H1 (cell line): ENCODE measurements around the gene SMOC2. TPM values are rescaled to one million over a fixed set of nuclear protein-coding genes. Genes with fewer than 3 reads are reported as not detected.

Experiments
- CTCF ChIA-PET: fragments of 300-600 bp; sonication (Branson Sonifier 250); formaldehyde crosslinking; loops from one replicate; lab custom pipeline; 2021; ENCODE audit not compliant: partially characterized antibody; lab: Charles Lee
- POLR2A ChIA-PET: fragments of 300-600 bp; sonication (Branson Sonifier 250); formaldehyde crosslinking; loops from one replicate; lab custom pipeline; 2021; ENCODE audit warnings: inconsistent platforms; ENCODE audit not compliant: partially characterized antibody; lab: Charles Lee
- DNase-seq, 2 experiments: peaks; one replicate each; pipeline versions ENCODE4 v3.0.0 to v3.0.0-alpha.2; 2010 to 2022; ENCODE audit warnings: low spot score in 2 of 2, low read depth in 1 of 2, mixed read lengths in 1 of 2
- FAIRE-seq: peaks from 2 replicates; lab custom pipeline; 2011; peaks lifted over from hg19 to GRCh38; lab: Jason Lieb, UNC
- H2AFZ ChIP-seq: 2 replicates; pipeline ENCODE4 v1.8.1; 2012; ENCODE audit warnings: low read length, inconsistent platforms
- H2AK5ac ChIP-seq: 2 replicates; pipeline ENCODE4 v1.6.1; 2013; ENCODE audit warnings: low read depth, low read length
- H2BK120ac ChIP-seq: replicated peaks from 2 replicates; pipeline ENCODE3; 2013; ENCODE audit warnings: low read depth, low read length, inconsistent platforms
- H2BK12ac ChIP-seq: 2 replicates; pipeline ENCODE4 v1.6.1; 2013; ENCODE audit warnings: low read depth, low read length
- H2BK15ac ChIP-seq: 2 replicates; pipeline ENCODE4 v1.6.1; 2013; ENCODE audit warnings: low read length
- H2BK20ac ChIP-seq: 2 replicates; pipeline ENCODE4 v1.6.1; 2013; ENCODE audit warnings: low read length
- H2BK5ac ChIP-seq: 2 replicates; pipeline ENCODE4 v1.6.1; 2013; ENCODE audit warnings: low read depth, low read length
- H3K14ac ChIP-seq: 2 replicates; pipeline ENCODE4 v1.6.1; 2013; ENCODE audit warnings: inconsistent platforms; ENCODE audit not compliant: insufficient read length
- H3K18ac ChIP-seq: 2 replicates; pipeline ENCODE4 v1.6.1; 2013; ENCODE audit warnings: low read length; ENCODE audit errors: extremely low read depth
- H3K23ac ChIP-seq: 2 replicates; pipeline ENCODE4 v1.6.1; 2013; ENCODE audit warnings: inconsistent platforms; ENCODE audit not compliant: insufficient read length
- H3K23me2 ChIP-seq: 2 replicates; pipeline ENCODE4 v1.6.1; 2013; ENCODE audit warnings: low read depth, low read length
- H3K27ac ChIP-seq: 2 replicates; pipeline ENCODE4 v1.6.1; 2011; ENCODE audit warnings: low read depth, low read length, inconsistent platforms
- H3K27me3 ChIP-seq, 4 experiments: replicated peaks in 1 of 4; 1 replicate in 1 of 4; 2 replicates in 3 of 4; pipeline versions ENCODE4 v1.6.1 to v1.8.1; 2011 to 2013; ENCODE audit warnings: low read length in 3 of 4, mild to moderate bottlenecking in 3 of 4, inconsistent platforms in 2 of 4, mixed read lengths in 2 of 4, moderate library complexity in 1 of 4; ENCODE audit not compliant: control insufficient read depth in 3 of 4, insufficient read depth in 3 of 4; ENCODE audit errors: extremely low read depth in 1 of 4
- H3K36me3 ChIP-seq, 4 experiments: 2 replicates each; pipeline versions ENCODE4 v1.6.1 to v1.8.1; 2011 to 2013; ENCODE audit warnings: mild to moderate bottlenecking in 4 of 4, low read length in 3 of 4, moderate library complexity in 2 of 4, control low read depth in 1 of 4, inconsistent platforms in 1 of 4; ENCODE audit not compliant: insufficient read depth in 4 of 4, control insufficient read depth in 2 of 4
- H3K4ac ChIP-seq: replicated peaks from 2 replicates; pipeline ENCODE3; 2013; ENCODE audit warnings: low read length, low read depth, mixed read lengths, inconsistent platforms; ENCODE audit not compliant: insufficient read length
- H3K4me1 ChIP-seq, 4 experiments: replicated peaks in 1 of 4; 1 replicate in 1 of 4; 2 replicates in 3 of 4; pipeline versions ENCODE4 v1.6.1 to v1.8.1; 2011 to 2013; ENCODE audit warnings: low read length in 3 of 4, inconsistent platforms in 2 of 4, mixed read lengths in 1 of 4; ENCODE audit not compliant: insufficient read depth in 4 of 4, control insufficient read depth in 3 of 4
- H3K4me2 ChIP-seq, 2 experiments: 2 replicates each; pipeline versions ENCODE4 v1.6.1 to v1.8.1; 2011 to 2013; ENCODE audit warnings: low read depth in 2 of 2, low read length in 2 of 2, control low read depth in 1 of 2, inconsistent platforms in 1 of 2, mild to moderate bottlenecking in 1 of 2; ENCODE audit not compliant: insufficient read depth in 1 of 2
- H3K4me3 ChIP-seq, 4 experiments: fragments of 200-600, 300-600 bp in 1 of 4; sonication (generic), shearing (Covaris generic), sonication (Bioruptor Twin) in 1 of 4; 2 replicates each; pipeline versions ENCODE4 v1.5.1 to v1.8.1; 2011 to 2016; ENCODE audit warnings: low read length in 4 of 4, low read depth in 3 of 4, control low read depth in 2 of 4, inconsistent platforms in 2 of 4, mild to moderate bottlenecking in 2 of 4, mixed read lengths in 1 of 4, moderate library complexity in 1 of 4; ENCODE audit not compliant: insufficient read depth in 2 of 4; ENCODE audit errors: extremely low read depth in 1 of 4
- H3K56ac ChIP-seq: replicated peaks from 2 replicates; pipeline ENCODE3; 2013; ENCODE audit warnings: low read depth, mild to moderate bottlenecking, mixed read lengths, low read length, inconsistent platforms; ENCODE audit not compliant: insufficient read length
- H3K79me1 ChIP-seq: 2 replicates; pipeline ENCODE4 v1.6.1; 2013; ENCODE audit warnings: low read depth, low read length, control low read depth
- H3K79me2 ChIP-seq, 2 experiments: 2 replicates each; pipeline versions ENCODE4 v1.6.1 to v1.8.1; 2012 to 2013; ENCODE audit warnings: low read length in 2 of 2, mild to moderate bottlenecking in 2 of 2, inconsistent platforms in 1 of 2; ENCODE audit not compliant: insufficient read depth in 2 of 2, control insufficient read depth in 1 of 2
- H3K9ac ChIP-seq, 4 experiments: replicated peaks in 1 of 4; 1 replicate in 1 of 4; 2 replicates in 3 of 4; pipeline versions ENCODE4 v1.6.1 to v1.8.1; 2011 to 2013; ENCODE audit warnings: low read depth in 3 of 4, low read length in 3 of 4, control low read depth in 2 of 4, mild to moderate bottlenecking in 2 of 4, moderate library complexity in 2 of 4, inconsistent platforms in 1 of 4; ENCODE audit errors: extremely low read depth in 1 of 4
- H3K9me3 ChIP-seq, 2 experiments: 2 replicates each; pipeline versions ENCODE4 v1.6.1 to v1.8.1; 2012 to 2013; ENCODE audit warnings: mild to moderate bottlenecking in 2 of 2, moderate library complexity in 2 of 2, control low read depth in 1 of 2, inconsistent platforms in 1 of 2, low read depth in 1 of 2, low read length in 1 of 2, mixed read lengths in 1 of 2; ENCODE audit not compliant: insufficient read depth in 2 of 2
- H4K20me1 ChIP-seq, 2 experiments: replicated peaks in 1 of 2; 2 replicates each; pipeline versions ENCODE3 to v1.8.1; 2011 to 2013; ENCODE audit warnings: inconsistent platforms in 2 of 2, low read length in 2 of 2, mild to moderate bottlenecking in 1 of 2; ENCODE audit not compliant: insufficient read depth in 2 of 2, control insufficient read depth in 1 of 2
- H4K5ac ChIP-seq: 2 replicates; pipeline ENCODE4 v1.6.1; 2013; ENCODE audit warnings: low read length, low read depth, mixed read lengths, inconsistent platforms; ENCODE audit not compliant: insufficient read length
- H4K8ac ChIP-seq: 2 replicates; pipeline ENCODE4 v1.8.0; 2013; ENCODE audit warnings: mild to moderate bottlenecking, moderate library complexity, low read length, inconsistent platforms; ENCODE audit not compliant: insufficient read depth; ENCODE audit errors: extremely low read depth
- H4K91ac ChIP-seq: replicated peaks from 2 replicates; pipeline ENCODE3; 2013; ENCODE audit warnings: low read length, mixed read lengths, inconsistent platforms; ENCODE audit not compliant: insufficient read length
- CBX5 ChIP-seq: fragments of 300-800, 300-1000 bp; sonication (generic); IDR thresholded peaks from 2 replicates; pipeline ENCODE4 v1.7.1; 2016; ENCODE audit warnings: antibody characterized with exemption, low read length, low read depth
- CTCF ChIP-seq, 3 experiments: IDR thresholded peaks; 1 replicate in 2 of 3; 2 replicates in 1 of 3; pipeline versions ENCODE4 v1.5.1 to v1.6.1; 2011; ENCODE audit warnings: low read length in 3 of 3, mild to moderate bottlenecking in 3 of 3, inconsistent platforms in 2 of 3, low read depth in 1 of 3, moderate library complexity in 1 of 3; ENCODE audit not compliant: insufficient read depth in 1 of 3; ENCODE audit errors: control extremely low read depth in 1 of 3
- JUN ChIP-seq: IDR thresholded peaks from 2 replicates; pipeline ENCODE4 v1.6.1; 2011; ENCODE audit warnings: low read depth, mild to moderate bottlenecking, improper control_type of control experiment, low read length
- PHF8 ChIP-seq: fragments of 200-600 bp; sonication (generic); conservative IDR thresholded peaks from 2 replicates; pipeline ENCODE4 v1.7.1; 2012; ENCODE audit warnings: low read depth, mild to moderate bottlenecking, inconsistent platforms, low read length, moderate library complexity
- SAP30 ChIP-seq: fragments of 300-600 bp; sonication (generic); IDR thresholded peaks from 2 replicates; pipeline ENCODE4 v1.7.1; 2012; ENCODE audit warnings: low read length, moderate library complexity, mild to moderate bottlenecking, inconsistent platforms; ENCODE audit not compliant: insufficient read depth, insufficient replicate concordance
- TCF12 ChIP-seq: IDR thresholded peaks from 2 replicates; pipeline ENCODE4 v1.6.1; 2011; ENCODE audit warnings: low read depth, mild to moderate bottlenecking, low read length
- WGBS, 2 experiments: shearing (Covaris generic) in 1 of 2; methylation state at CpG; one replicate each; pipeline versions ENCODE4 v1.1.6 to v1.1.7; 2013 to 2015; ENCODE audit warnings: low lambda C conversion rate in 2 of 2, mixed read lengths in 2 of 2, inconsistent platforms in 1 of 2, low coverage in 1 of 2, missing lambda C conversion rate in 1 of 2; ENCODE audit not compliant: insufficient replicate concordance in 2 of 2, insufficient coverage in 1 of 2, insufficient read length in 1 of 2; ENCODE audit errors: extremely low coverage in 1 of 2, missing lambda C conversion rate in 1 of 2; 5-methylcytosine and 5-hydroxymethylcytosine counted together
- polyA plus RNA-seq, 7 experiments: library from polyadenylated mRNA; depleted of rRNA in 3 of 7; stranded (reverse) in 5 of 7; unstranded in 2 of 7; fragments of >200 nt in 5 of 7; fragments of 200-250 nt in 2 of 7; gene quantifications; 1 replicate in 5 of 7; 2 replicates in 1 of 7; 4 replicates in 1 of 7; pipeline versions ENCODE4 v1.2.1 to v1.2.3, GENCODE V29; 2011 to 2013; ENCODE audit warnings: missing spikeins in 2 of 7, mixed read lengths in 2 of 7
- total RNA-seq: library from RNA; stranded (reverse); fragmentation: NEBNext Ultra II Directional; extraction: Animal tissue kit (Norgen Biotek cat#: 25700); gene quantifications from 2 replicates; pipeline ENCODE4 v1.2.1, GENCODE V29; 2021

SMOC2 gene
- total and polyA plus RNA-seq, 2 of the 8 experiments (the other 6 are each of a cell fraction or from before 2014, with no cell fraction given) = 7.7 to 8.5 TPM

- H3K4ac ChIP-seq = no peak overlapping the region
- no peaks in the 10 kb centered on the region for H3K23me2 ChIP-seq
- H4K20me1 ChIP-seq = no peaks in the 10 kb centered on the region
- no peak overlapping the region; the same call in 1 of the 2 replicates for H3K27ac ChIP-seq
- no peak overlapping the region for H2AFZ ChIP-seq
- no peaks in the 10 kb centered on the region for H3K79me2 ChIP-seq
- no peak overlapping the region for H2AK5ac ChIP-seq
- POLR2A ChIA-PET = interaction anchor here (1.1 kb wide), 1 partner anchor 8 kb away, joined by 4 read pairs; no protein-coding TSS in a partner anchor
- H4K8ac ChIP-seq = no peak overlapping the region
- H3K9ac ChIP-seq = no peak overlapping the region
- H4K5ac ChIP-seq = no peak overlapping the region
- H3K79me1 ChIP-seq = no peaks in the 10 kb centered on the region
- H3K4me1 ChIP-seq = no peaks in the 10 kb centered on the region; a peak in 1 of 7 replicates
- no peak overlapping the region for H2BK20ac ChIP-seq
- no peak for FAIRE-seq
- WGBS, 2 experiments = 77% methylated on average over 5 of the region's 5 CpGs; no CpG with 5 or more reads in 1 of the 2 experiments
- TF ChIP-seq CTCF (IDR thresholded peaks at IDR 0.05; ENCODE audit: control extremely low read depth in 1 of 3, insufficient read depth in 1 of 3, low read depth in 1 of 3, low read length in 3 of 3) (no peak), SAP30 (no peak), CBX5 (no peak), TCF12 (peak; percentile 76; the same call in 1 of the 2 replicates), JUN (no peak), PHF8 (no peak)
- no peak overlapping the region for H2BK5ac ChIP-seq
- no peak overlapping the region for H3K18ac ChIP-seq
- H3K4me3 ChIP-seq = no peak overlapping the region
- no peaks in the 10 kb centered on the region for H3K36me3 ChIP-seq
- no peak overlapping the region for H3K23ac ChIP-seq
- no peak overlapping the region for H2BK12ac ChIP-seq
- H3K4me2 ChIP-seq = no peak overlapping the region
- CTCF ChIA-PET = interaction anchor here (1.3 to 2.2 kb wide), 2 partner anchors 11 to 91 kb away, joined by 3 to 6 read pairs; no protein-coding TSS in a partner anchor
- no peak overlapping the region for H2BK120ac ChIP-seq
- no peaks in the 10 kb centered on the region for H3K27me3 ChIP-seq
- H3K14ac ChIP-seq = no peak overlapping the region
- H3K9me3 ChIP-seq = no peaks in the 10 kb centered on the region; a peak in 1 of 4 replicates
- H3K56ac ChIP-seq = no peak overlapping the region
- H4K91ac ChIP-seq = no peak overlapping the region
- DNase-seq = no peak
- no peak overlapping the region for H2BK15ac ChIP-seq
Observed at GRCh38 chr6:168506460-168506859, 65.5 kb downstream of the SMOC2 start.
